Prostate gland (tissue), 2 donors: Measurements from ENCODE around the gene FNBP1. TPM values are rescaled to one million over a fixed set of nuclear protein-coding genes. Genes with fewer than 3 reads are reported as not detected.

Experiments used
- DNase-seq: peaks from one replicate; pipeline ENCODE4 v3.0.0-alpha.2; 2019; ENCODE audit warnings: low spot score
- H3K27ac ChIP-seq, 2 donors: fragments of 200-600 bp; sonication (generic); 2 replicates each; pipeline ENCODE4 v1.5.1; 2017 to 2019
- H3K27me3 ChIP-seq: fragments of 200-600 bp; sonication (generic); replicated peaks from 2 replicates; pipeline ENCODE4 v1.5.1; 2019; ENCODE audit not compliant: insufficient read depth
- H3K36me3 ChIP-seq, 2 donors: fragments of 200-600 bp; sonication (generic); 1 replicate in 1 of 2; 2 replicates in 1 of 2; pipeline versions ENCODE4 v1.5.1 to v1.8.1; 2017 to 2019
- H3K4me1 ChIP-seq: fragments of 200-600 bp; sonication (generic); replicated peaks from 2 replicates; pipeline ENCODE4 v1.5.1; 2019
- H3K4me3 ChIP-seq, 2 donors: fragments of 200-600 bp; sonication (generic); 2 replicates each; pipeline ENCODE4 v1.5.1; 2017 to 2019
- H3K9me3 ChIP-seq: fragments of 200-600 bp; sonication (generic); 2 replicates; pipeline ENCODE4 v1.5.1; 2017
- POLR2A ChIP-seq: fragments of 450-650 bp; IDR thresholded peaks from one replicate; pipeline ENCODE4 v1.6.1; 2016; ENCODE audit warnings: antibody characterized with exemption, mild to moderate bottlenecking
- POLR2AphosphoS5 ChIP-seq: sonication (generic); formaldehyde crosslinking; IDR thresholded peaks from one replicate; pipeline ENCODE4 v1.6.1; 2017; ENCODE audit warnings: antibody characterized with exemption
- WGBS: methylation state at CpG from one replicate; pipeline ENCODE4 v1.1.5; 2018; 5-methylcytosine and 5-hydroxymethylcytosine counted together
- intact Hi-C: fragments of 100-400 bp; cut with DNase I; formaldehyde crosslinking; loops from one replicate; pipeline ENCODE4 v1.14.2; 2022
- total RNA-seq, 2 donors: library from RNA; depleted of rRNA; stranded (reverse); fragments of >200 nt; gene quantifications; one replicate each; pipeline ENCODE4 v1.1.0, GENCODE V29; 2016
- TF ChIP-seq, protein P1 (sequence below), 4 experiments: fragments of 200-600 bp in 2 of 4; fragments of 450-650 bp in 2 of 4; sonication (generic) in 2 of 4; IDR thresholded peaks; 1 replicate in 3 of 4; 2 replicates in 1 of 4; pipeline ENCODE4 v1.5.1; 2016 to 2019; ENCODE audit warnings: antibody characterized with exemption in 4 of 4, mild to moderate bottlenecking in 2 of 4, moderate library complexity in 2 of 4

The FNBP1 gene
- total RNA-seq, 2 donors from 2014 or later: 34.6 to 93.7 TPM

DNA sequence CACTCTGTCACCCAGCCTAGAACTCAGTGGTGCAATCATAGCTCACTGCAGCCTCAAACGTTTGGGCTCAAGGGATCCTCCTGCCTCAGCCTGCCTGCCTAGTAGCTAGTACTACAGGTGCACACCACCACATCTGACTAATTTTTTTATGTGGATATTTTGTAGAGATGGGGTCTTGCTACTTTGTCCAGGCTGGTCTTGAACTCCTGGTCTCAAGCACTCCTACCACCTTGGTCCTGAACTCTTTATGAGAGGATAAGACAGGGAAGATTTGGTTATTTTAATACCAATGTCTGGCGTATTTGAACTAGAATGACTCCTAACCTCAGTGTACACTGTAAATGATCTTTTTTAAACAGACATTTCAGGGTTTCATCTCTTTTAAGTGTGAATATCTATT lies 19.8 kb upstream of the FNBP1 start:
- H3K4me1 ChIP-seq: no peaks in the 10 kb centered on the region
- H3K36me3 ChIP-seq: no peaks in the 10 kb centered on the region
- H3K27ac ChIP-seq: no peak overlapping the region
- 74% methylated on average over 2 of the region's 2 CpGs for WGBS
- H3K27me3 ChIP-seq: no peaks in the 10 kb centered on the region
- H3K9me3 ChIP-seq: no peaks in the 10 kb centered on the region
- H3K4me3 ChIP-seq: no peak overlapping the region
- TF ChIP-seq, protein P1, sequence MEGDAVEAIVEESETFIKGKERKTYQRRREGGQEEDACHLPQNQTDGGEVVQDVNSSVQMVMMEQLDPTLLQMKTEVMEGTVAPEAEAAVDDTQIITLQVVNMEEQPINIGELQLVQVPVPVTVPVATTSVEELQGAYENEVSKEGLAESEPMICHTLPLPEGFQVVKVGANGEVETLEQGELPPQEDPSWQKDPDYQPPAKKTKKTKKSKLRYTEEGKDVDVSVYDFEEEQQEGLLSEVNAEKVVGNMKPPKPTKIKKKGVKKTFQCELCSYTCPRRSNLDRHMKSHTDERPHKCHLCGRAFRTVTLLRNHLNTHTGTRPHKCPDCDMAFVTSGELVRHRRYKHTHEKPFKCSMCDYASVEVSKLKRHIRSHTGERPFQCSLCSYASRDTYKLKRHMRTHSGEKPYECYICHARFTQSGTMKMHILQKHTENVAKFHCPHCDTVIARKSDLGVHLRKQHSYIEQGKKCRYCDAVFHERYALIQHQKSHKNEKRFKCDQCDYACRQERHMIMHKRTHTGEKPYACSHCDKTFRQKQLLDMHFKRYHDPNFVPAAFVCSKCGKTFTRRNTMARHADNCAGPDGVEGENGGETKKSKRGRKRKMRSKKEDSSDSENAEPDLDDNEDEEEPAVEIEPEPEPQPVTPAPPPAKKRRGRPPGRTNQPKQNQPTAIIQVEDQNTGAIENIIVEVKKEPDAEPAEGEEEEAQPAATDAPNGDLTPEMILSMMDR (IDR thresholded peaks at IDR 0.05): no peak
- TF ChIP-seq POLR2AphosphoS5 (no peak), POLR2A (no peak)
- no peak for DNase-seq
- intact Hi-C loops: no loop called here

DNA sequence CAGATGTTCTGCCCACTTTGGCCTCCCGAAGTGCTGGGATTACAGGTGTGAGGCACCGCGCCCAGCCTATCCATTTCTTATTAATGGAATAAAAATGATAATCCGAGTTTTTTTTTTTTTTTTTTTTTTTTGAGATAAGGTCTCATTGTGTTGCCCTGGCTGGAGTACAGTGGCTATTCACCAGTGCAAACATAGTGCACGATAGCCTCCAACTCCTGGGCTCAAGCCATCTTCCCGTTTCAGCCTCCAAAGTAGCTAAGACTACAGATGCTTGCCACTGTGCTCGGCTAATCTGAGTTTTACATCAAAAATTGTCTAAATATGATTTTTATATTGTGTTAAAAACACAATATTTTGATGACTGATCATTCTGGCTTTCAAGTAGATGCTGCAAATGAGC lies 17.3 kb upstream of the FNBP1 start:
- no peak for TF ChIP-seq POLR2AphosphoS5
- TF ChIP-seq POLR2A: no peak
- TF ChIP-seq, protein P1 (IDR thresholded peaks at IDR 0.05): no peak
- no peaks in the 10 kb centered on the region for H3K27me3 ChIP-seq
- no peak overlapping the region for H3K27ac ChIP-seq
- intact Hi-C loops: no loop called here
- no peak overlapping the region for H3K4me3 ChIP-seq
- 69% methylated on average over 7 of the region's 7 CpGs for WGBS
- no peaks in the 10 kb centered on the region for H3K9me3 ChIP-seq
- no peaks in the 10 kb centered on the region for H3K4me1 ChIP-seq
- H3K36me3 ChIP-seq: no peaks in the 10 kb centered on the region
- DNase-seq: no peak

- no peaks in the 10 kb centered on the region for H3K4me1 ChIP-seq
- H3K27ac ChIP-seq: no peak overlapping the region
- WGBS: 60% methylated on average over 3 of the region's 3 CpGs
- H3K36me3 ChIP-seq: no peaks in the 10 kb centered on the region
- no peaks in the 10 kb centered on the region for H3K27me3 ChIP-seq
- H3K9me3 ChIP-seq: no peaks in the 10 kb centered on the region
- TF ChIP-seq, protein P1 (IDR thresholded peaks at IDR 0.05): no peak
- TF ChIP-seq POLR2A: no peak
- TF ChIP-seq POLR2AphosphoS5: no peak
- DNase-seq: no peak
- H3K4me3 ChIP-seq: no peak overlapping the region
- intact Hi-C loops: no loop called here
These were observed 15.9 kb upstream of the FNBP1 start for GRCh38 chr9:130058887-130059286.

- no peaks in the 10 kb centered on the region for H3K9me3 ChIP-seq
- no peak for DNase-seq
- 87% methylated on average over 7 of the region's 7 CpGs for WGBS
- intact Hi-C loops: no loop called here
- no peak for TF ChIP-seq POLR2A
- H3K4me3 ChIP-seq: no peak overlapping the region
- no peaks in the 10 kb centered on the region for H3K27me3 ChIP-seq
- H3K36me3 ChIP-seq: no peaks in the 10 kb centered on the region
- H3K27ac ChIP-seq: no peak overlapping the region
- H3K4me1 ChIP-seq: no peaks in the 10 kb centered on the region
These were observed 15.2 kb upstream of the FNBP1 start for GRCh38 chr9:130058154-130058553.

GRCh38 chr9:130054820-130055219 lies 11.8 kb upstream of the FNBP1 start:
- intact Hi-C loops: loop anchor here (5.0 kb wide), 1 partner anchor 42 kb away; no protein-coding TSS in a partner anchor
- TF ChIP-seq POLR2A (no peak), POLR2AphosphoS5 (no peak)
- TF ChIP-seq, protein P1 (IDR thresholded peaks at IDR 0.05): no peak
- Histone ChIP-seq H3K27ac (no peak overlapping the region), H3K4me1 (peaks cover 13% of the 10 kb centered on the region), H3K27me3 (no peaks in the 10 kb centered on the region), H3K9me3 (no peaks in the 10 kb centered on the region), H3K36me3 (no peaks in the 10 kb centered on the region), H3K4me3 (peak overlapping the region; percentile 93 to 95)
- no peak for DNase-seq
- 69% methylated on average over 8 of the region's 8 CpGs for WGBS
